Mesendoderm (in vitro differentiated cells): Measurements from ENCODE around the gene NPAS3.
A peak's percentile ranks its signal among the peaks of the same experiment; 100 is the strongest.

Source experiments
- DNase-seq: peaks from one replicate; pipeline ENCODE4 v3.0.0; 2013
- H2AK5ac ChIP-seq: 2 replicates; pipeline ENCODE4 v1.6.1; 2013; ENCODE audit warnings: low read length, inconsistent platforms
- H2BK120ac ChIP-seq: 2 replicates; pipeline ENCODE4 v1.6.1; 2013; ENCODE audit warnings: low read depth, mild to moderate bottlenecking, low read length, moderate library complexity, mixed read lengths
- H2BK15ac ChIP-seq: replicated peaks from 2 replicates; pipeline ENCODE4 v1.6.1; 2013; ENCODE audit warnings: low read depth, mild to moderate bottlenecking, moderate library complexity
- H2BK5ac ChIP-seq: 2 replicates; pipeline ENCODE4 v1.6.1; 2013; ENCODE audit warnings: low read length, inconsistent platforms
- H3K18ac ChIP-seq: 2 replicates; pipeline ENCODE4 v1.6.1; 2013; ENCODE audit warnings: mild to moderate bottlenecking, low read length, mixed read lengths
- H3K23ac ChIP-seq: one replicate; pipeline ENCODE4 v1.6.1; 2013; ENCODE audit warnings: low read length
- H3K27ac ChIP-seq: 2 replicates; pipeline ENCODE4 v1.5.1; 2013; ENCODE audit warnings: low read depth, mild to moderate bottlenecking, inconsistent platforms, low read length, moderate library complexity
- H3K27me3 ChIP-seq: 2 replicates; pipeline ENCODE4 v1.6.1; 2013; ENCODE audit warnings: low read length, control low read depth, mild to moderate bottlenecking, inconsistent platforms; ENCODE audit not compliant: insufficient read depth, poor library complexity
- H3K36me3 ChIP-seq: 2 replicates; pipeline ENCODE4 v1.6.1; 2013; ENCODE audit warnings: low read length, inconsistent platforms; ENCODE audit not compliant: control insufficient read depth, insufficient read depth
- H3K4ac ChIP-seq: one replicate; pipeline ENCODE4 v1.6.1; 2013; ENCODE audit warnings: low read depth, mild to moderate bottlenecking, low read length, moderate library complexity
- H3K4me1 ChIP-seq: 2 replicates; pipeline ENCODE4 v1.6.1; 2013; ENCODE audit warnings: low read depth, low read length, inconsistent platforms; ENCODE audit not compliant: control insufficient read depth
- H3K4me2 ChIP-seq: 2 replicates; pipeline ENCODE4 v1.6.1; 2013; ENCODE audit warnings: low read length
- H3K4me3 ChIP-seq: 2 replicates; pipeline ENCODE4 v1.5.1; 2013; ENCODE audit warnings: mild to moderate bottlenecking, low read length
- H3K56ac ChIP-seq: one replicate; pipeline ENCODE4 v1.6.1; 2013; ENCODE audit warnings: low read length
- H3K79me1 ChIP-seq: 2 replicates; pipeline ENCODE4 v1.6.1; 2013; ENCODE audit warnings: low read length, inconsistent platforms
- H3K79me2 ChIP-seq: 2 replicates; pipeline ENCODE4 v1.6.1; 2013; ENCODE audit warnings: mild to moderate bottlenecking, low read length; ENCODE audit not compliant: control insufficient read depth, insufficient read depth
- H3K9ac ChIP-seq: 2 replicates; pipeline ENCODE4 v1.6.1; 2013; ENCODE audit warnings: low read length, inconsistent platforms
- H4K5ac ChIP-seq: one replicate; pipeline ENCODE4 v1.6.1; 2013; ENCODE audit warnings: low read length
- H4K8ac ChIP-seq: one replicate; pipeline ENCODE4 v1.6.1; 2013; ENCODE audit warnings: low read depth, mild to moderate bottlenecking, control low read depth, low read length, moderate library complexity
- WGBS: extraction: QIAGEN DNeasy Blood & Tissue Kit; methylation state at CpG from one replicate; pipeline ENCODE4 v1.1.7; 2013; ENCODE audit warnings: low lambda C conversion rate, missing lambda C conversion rate; ENCODE audit not compliant: insufficient coverage; ENCODE audit errors: extremely low coverage; 5-methylcytosine and 5-hydroxymethylcytosine counted together

The NPAS3 gene

DNA sequence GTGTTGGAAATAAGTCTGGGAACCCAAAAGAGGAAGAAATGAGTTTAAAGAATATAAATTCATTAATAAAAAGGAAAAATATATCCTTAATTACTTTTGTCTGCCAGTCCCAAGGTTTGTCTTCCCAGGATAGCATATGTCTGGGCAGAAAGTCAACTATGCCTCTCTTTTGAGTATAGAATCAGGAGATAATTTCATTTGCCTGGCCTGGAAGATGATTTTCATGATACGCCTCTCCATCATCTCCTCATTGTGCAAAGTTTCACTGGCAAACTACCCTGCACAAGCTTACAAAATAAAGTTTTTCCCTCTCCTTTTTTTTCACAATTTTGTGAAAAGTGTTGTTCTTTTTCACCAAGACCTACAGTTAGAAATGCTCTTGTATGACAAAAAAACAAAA lies 671.4 kb downstream of the NPAS3 start:
- no peak overlapping the region for H2BK120ac ChIP-seq
- H3K4me3 ChIP-seq, result no peak overlapping the region
- H3K56ac ChIP-seq, result no peak overlapping the region
- no peak for DNase-seq
- no peak overlapping the region for H2BK5ac ChIP-seq
- H3K79me1 ChIP-seq, result no peaks in the 10 kb centered on the region
- no peaks in the 10 kb centered on the region for H3K27me3 ChIP-seq
- no peaks in the 10 kb centered on the region for H3K4me1 ChIP-seq
- no peak overlapping the region for H3K4me2 ChIP-seq
- H2BK15ac ChIP-seq, result no peak overlapping the region
- no peaks in the 10 kb centered on the region for H3K36me3 ChIP-seq
- no peak overlapping the region for H2AK5ac ChIP-seq
- H3K79me2 ChIP-seq, result no peaks in the 10 kb centered on the region
- no peak overlapping the region for H3K23ac ChIP-seq
- no peak overlapping the region for H4K5ac ChIP-seq
- no CpG with 5 or more reads among the region's 1 CpG for WGBS
- H3K4ac ChIP-seq, result no peak overlapping the region
- H3K9ac ChIP-seq, result no peak overlapping the region
- no peak overlapping the region for H3K18ac ChIP-seq
- H4K8ac ChIP-seq, result no peak overlapping the region
- no peak overlapping the region for H3K27ac ChIP-seq

DNA sequence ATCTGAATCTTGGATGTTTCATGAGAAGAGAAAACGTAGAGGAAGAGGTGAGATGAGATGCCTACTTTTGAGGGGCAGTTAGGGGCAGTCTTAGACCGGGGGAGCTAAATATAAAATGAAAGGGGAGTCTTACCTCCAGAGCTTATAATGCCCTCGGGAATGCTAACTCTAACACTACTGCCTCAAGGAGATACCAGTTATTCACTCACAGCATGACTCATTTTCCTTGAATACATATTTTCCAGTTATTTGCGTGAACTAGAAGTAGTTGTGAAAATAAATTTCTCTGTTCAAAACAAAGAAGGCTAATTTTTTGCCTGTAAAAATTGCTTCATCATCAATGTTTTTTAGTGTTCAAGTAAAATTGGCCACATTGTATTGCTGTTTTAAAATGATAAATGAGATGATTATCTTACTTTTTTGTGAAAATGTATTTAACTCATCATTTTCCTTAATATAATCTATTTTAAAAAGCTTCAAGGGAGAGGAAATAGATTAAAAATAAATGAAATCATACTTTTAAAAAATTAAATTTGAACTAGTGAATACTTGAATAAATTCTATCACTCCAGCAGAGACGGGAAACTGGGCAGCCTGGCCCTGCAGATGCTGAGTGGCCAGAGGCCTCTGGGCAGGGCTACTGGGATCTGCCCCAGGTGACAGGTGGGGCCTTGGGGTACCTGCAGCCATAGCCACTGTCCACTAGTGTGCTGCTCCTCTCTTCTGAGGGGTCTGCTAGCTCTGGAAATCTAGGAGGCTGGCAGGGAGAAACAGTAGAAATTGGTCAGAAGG lies 672.9 kb downstream of the NPAS3 start:
- no peak overlapping the region for H2AK5ac ChIP-seq
- no CpG with 5 or more reads among the region's 5 CpGs for WGBS
- H3K79me2 ChIP-seq, result no peaks in the 10 kb centered on the region
- no peak overlapping the region for H2BK5ac ChIP-seq
- no peak overlapping the region for H4K8ac ChIP-seq
- no peak overlapping the region for H2BK120ac ChIP-seq
- no peak overlapping the region for H3K4ac ChIP-seq
- H2BK15ac ChIP-seq, result no peak overlapping the region
- H3K27me3 ChIP-seq, result no peaks in the 10 kb centered on the region
- H3K4me1 ChIP-seq, result no peaks in the 10 kb centered on the region
- no peak overlapping the region for H3K4me2 ChIP-seq
- no peaks in the 10 kb centered on the region for H3K36me3 ChIP-seq
- H3K79me1 ChIP-seq, result no peaks in the 10 kb centered on the region
- H3K18ac ChIP-seq, result no peak overlapping the region
- H3K4me3 ChIP-seq, result no peak overlapping the region
- no peak for DNase-seq
- H4K5ac ChIP-seq, result no peak overlapping the region
- no peak overlapping the region for H3K9ac ChIP-seq
- no peak overlapping the region for H3K27ac ChIP-seq
- H3K23ac ChIP-seq, result no peak overlapping the region
- H3K56ac ChIP-seq, result no peak overlapping the region

DNA sequence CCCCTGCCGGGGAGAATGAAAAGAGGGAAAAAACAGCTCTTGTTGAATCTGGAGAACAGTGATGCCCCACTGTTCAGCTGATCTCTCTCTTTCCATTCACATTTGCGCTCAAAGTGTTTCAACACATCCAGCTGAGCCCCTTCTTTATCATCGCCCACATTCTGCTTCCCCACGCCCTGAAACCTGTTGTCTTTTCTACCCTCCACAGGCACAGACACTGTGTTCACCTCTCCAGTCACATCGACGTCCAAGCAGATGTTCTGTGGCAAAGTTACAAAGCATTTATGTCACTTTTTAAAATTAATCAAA lies 673.5 kb downstream of the NPAS3 start:
- Histone ChIP-seq H3K36me3 (no peaks in the 10 kb centered on the region), H4K5ac (no peak overlapping the region), H3K27ac (no peak overlapping the region), H2BK5ac (no peak overlapping the region), H3K4ac (no peak overlapping the region), H3K79me2 (no peaks in the 10 kb centered on the region), H3K27me3 (no peaks in the 10 kb centered on the region), H4K8ac (no peak overlapping the region), H3K9ac (no peak overlapping the region), H3K23ac (no peak overlapping the region), H3K56ac (no peak overlapping the region), H3K18ac (no peak overlapping the region), H3K4me3 (no peak overlapping the region), H2AK5ac (no peak overlapping the region), H3K79me1 (no peaks in the 10 kb centered on the region), H3K4me1 (no peaks in the 10 kb centered on the region), H3K4me2 (no peak overlapping the region), H2BK15ac (no peak overlapping the region), H2BK120ac (no peak overlapping the region)
- DNase-seq, result no peak
- WGBS, result no CpG with 5 or more reads among the region's 6 CpGs

DNA sequence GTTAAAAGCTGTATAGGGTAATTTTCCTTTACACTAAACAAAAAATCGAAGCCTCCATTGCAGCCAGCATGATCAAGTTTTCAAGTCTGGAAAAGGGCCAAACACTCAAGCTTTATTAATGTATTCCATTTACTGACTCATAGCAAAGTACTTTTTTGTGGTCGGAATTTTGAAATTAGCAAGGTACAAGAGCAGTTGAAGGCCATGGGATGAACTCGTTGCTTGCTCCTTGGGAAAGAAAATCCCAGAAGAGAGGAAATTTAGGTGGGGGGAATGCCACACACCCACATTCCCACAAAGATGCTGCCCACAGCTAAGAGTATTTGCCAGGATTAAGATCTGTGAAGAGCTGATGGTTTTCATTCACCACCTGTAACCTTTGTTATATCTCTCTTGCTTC lies 678.5 kb downstream of the NPAS3 start:
- H3K27me3 ChIP-seq, result no peaks in the 10 kb centered on the region
- no peaks in the 10 kb centered on the region for H3K36me3 ChIP-seq
- no peak overlapping the region for H3K4me2 ChIP-seq
- no peak overlapping the region for H2BK15ac ChIP-seq
- H2BK120ac ChIP-seq, result no peak overlapping the region
- no peak overlapping the region for H2AK5ac ChIP-seq
- H3K79me1 ChIP-seq, result no peaks in the 10 kb centered on the region
- no peak overlapping the region for H3K18ac ChIP-seq
- H4K8ac ChIP-seq, result no peak overlapping the region
- no peak overlapping the region for H3K56ac ChIP-seq
- H2BK5ac ChIP-seq, result no peak overlapping the region
- H3K4me3 ChIP-seq, result no peak overlapping the region
- no peak overlapping the region for H4K5ac ChIP-seq
- H3K4me1 ChIP-seq, result peaks cover 3% of the 10 kb centered on the region
- no peak overlapping the region for H3K9ac ChIP-seq
- no peaks in the 10 kb centered on the region for H3K79me2 ChIP-seq
- no peak for DNase-seq
- no peak overlapping the region for H3K23ac ChIP-seq
- no peak overlapping the region for H3K27ac ChIP-seq
- no peak overlapping the region for H3K4ac ChIP-seq
- no CpG with 5 or more reads among the region's 3 CpGs for WGBS

DNA sequence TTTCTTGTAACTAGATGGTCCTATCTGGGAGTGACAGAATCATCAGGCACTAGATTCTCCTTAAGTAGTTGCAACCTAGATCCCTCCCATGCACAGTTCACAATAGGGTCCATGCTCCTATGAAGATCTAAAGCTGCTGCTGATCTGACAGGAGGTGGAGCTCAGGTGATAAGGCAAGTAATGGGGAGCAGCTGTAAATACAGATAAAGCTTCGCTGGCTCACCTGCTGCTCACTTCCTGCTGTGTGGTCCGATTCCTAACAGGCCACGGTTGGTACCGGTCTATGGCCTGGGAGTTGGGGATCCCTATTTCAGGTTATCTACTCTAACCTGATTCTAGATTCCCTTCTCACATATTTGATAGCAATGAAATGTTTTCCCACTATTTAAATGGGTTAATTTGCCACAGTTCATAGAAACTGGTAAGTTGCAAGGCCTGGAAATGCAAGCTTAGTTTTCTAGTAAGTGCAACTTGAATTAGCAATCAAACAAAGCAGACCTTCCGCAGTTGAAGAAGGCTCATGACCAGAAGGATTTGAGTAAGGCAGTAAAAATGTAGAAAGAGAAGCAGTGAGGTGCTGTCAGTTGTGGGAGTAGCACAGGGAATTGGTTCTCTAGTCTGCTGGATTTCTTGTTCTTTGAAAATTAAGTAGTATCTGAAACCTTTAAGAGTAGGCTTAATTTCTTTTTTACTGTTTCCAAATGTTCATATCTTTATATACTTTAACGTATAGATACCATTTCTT lies 679.9 kb downstream of the NPAS3 start:
- Histone ChIP-seq H3K4ac (no peak overlapping the region), H3K36me3 (no peaks in the 10 kb centered on the region), H3K79me1 (no peaks in the 10 kb centered on the region), H3K27me3 (no peaks in the 10 kb centered on the region), H4K5ac (no peak overlapping the region), H3K56ac (no peak overlapping the region), H3K9ac (no peak overlapping the region), H3K79me2 (no peaks in the 10 kb centered on the region), H2BK120ac (no peak overlapping the region), H2AK5ac (no peak overlapping the region), H3K4me2 (no peak overlapping the region), H3K18ac (no peak overlapping the region), H3K4me3 (no peak overlapping the region), H3K23ac (no peak overlapping the region), H3K27ac (no peak overlapping the region), H4K8ac (no peak overlapping the region), H2BK15ac (no peak overlapping the region), H3K4me1 (peaks cover 3% of the 10 kb centered on the region), H2BK5ac (no peak overlapping the region)
- WGBS, result no CpG with 5 or more reads among the region's 6 CpGs
- peak; percentile 40 for DNase-seq
